Measurements from ENCODE around the gene RORB.

DNA sequence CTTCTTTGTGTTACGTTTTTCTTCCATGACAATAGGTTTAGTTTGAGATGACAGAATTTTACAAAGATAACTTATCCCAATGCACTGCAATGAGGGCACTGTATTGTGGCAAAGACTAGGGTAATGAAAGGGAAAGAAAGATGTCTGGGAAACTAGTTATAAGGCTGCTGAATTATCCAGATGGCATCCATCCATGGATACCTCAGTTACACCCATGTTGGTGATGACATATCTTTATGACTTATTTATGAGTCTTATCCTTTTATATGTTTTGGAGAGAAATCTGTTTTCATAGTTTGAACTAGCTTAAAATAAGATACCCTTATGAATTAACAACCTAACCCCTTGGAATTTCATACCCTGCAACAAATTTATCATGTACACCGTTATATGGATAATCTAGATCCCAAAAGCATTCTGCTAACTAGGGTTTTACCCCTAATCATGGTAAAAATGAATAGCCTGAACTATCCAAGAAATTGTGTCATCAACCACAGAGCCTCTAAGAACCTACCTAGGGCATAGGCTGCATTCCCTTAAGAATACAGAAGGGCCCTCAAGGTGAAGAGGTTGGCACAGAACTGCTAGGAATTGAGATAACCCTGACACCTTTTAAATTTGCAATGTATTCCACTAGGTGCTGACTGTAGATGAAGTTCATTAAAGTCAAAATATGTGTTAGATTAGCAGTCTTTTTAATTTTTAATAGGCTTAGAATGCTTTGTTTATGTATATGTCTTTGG is 49.5 kb upstream of the RORB start:
- TF ChIP-seq, protein P1, sequence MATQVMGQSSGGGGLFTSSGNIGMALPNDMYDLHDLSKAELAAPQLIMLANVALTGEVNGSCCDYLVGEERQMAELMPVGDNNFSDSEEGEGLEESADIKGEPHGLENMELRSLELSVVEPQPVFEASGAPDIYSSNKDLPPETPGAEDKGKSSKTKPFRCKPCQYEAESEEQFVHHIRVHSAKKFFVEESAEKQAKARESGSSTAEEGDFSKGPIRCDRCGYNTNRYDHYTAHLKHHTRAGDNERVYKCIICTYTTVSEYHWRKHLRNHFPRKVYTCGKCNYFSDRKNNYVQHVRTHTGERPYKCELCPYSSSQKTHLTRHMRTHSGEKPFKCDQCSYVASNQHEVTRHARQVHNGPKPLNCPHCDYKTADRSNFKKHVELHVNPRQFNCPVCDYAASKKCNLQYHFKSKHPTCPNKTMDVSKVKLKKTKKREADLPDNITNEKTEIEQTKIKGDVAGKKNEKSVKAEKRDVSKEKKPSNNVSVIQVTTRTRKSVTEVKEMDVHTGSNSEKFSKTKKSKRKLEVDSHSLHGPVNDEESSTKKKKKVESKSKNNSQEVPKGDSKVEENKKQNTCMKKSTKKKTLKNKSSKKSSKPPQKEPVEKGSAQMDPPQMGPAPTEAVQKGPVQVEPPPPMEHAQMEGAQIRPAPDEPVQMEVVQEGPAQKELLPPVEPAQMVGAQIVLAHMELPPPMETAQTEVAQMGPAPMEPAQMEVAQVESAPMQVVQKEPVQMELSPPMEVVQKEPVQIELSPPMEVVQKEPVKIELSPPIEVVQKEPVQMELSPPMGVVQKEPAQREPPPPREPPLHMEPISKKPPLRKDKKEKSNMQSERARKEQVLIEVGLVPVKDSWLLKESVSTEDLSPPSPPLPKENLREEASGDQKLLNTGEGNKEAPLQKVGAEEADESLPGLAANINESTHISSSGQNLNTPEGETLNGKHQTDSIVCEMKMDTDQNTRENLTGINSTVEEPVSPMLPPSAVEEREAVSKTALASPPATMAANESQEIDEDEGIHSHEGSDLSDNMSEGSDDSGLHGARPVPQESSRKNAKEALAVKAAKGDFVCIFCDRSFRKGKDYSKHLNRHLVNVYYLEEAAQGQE (IDR thresholded peaks at IDR 0.05; ENCODE audit: insufficient read depth in 1 of 2, low read depth in 2 of 2, low read length in 1 of 2), result no peak
- TF ChIP-seq, protein P2, sequence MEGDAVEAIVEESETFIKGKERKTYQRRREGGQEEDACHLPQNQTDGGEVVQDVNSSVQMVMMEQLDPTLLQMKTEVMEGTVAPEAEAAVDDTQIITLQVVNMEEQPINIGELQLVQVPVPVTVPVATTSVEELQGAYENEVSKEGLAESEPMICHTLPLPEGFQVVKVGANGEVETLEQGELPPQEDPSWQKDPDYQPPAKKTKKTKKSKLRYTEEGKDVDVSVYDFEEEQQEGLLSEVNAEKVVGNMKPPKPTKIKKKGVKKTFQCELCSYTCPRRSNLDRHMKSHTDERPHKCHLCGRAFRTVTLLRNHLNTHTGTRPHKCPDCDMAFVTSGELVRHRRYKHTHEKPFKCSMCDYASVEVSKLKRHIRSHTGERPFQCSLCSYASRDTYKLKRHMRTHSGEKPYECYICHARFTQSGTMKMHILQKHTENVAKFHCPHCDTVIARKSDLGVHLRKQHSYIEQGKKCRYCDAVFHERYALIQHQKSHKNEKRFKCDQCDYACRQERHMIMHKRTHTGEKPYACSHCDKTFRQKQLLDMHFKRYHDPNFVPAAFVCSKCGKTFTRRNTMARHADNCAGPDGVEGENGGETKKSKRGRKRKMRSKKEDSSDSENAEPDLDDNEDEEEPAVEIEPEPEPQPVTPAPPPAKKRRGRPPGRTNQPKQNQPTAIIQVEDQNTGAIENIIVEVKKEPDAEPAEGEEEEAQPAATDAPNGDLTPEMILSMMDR (IDR thresholded peaks at IDR 0.05), result no peak
- TF ChIP-seq SIN3A (IDR thresholded peaks at IDR 0.05; ENCODE audit: borderline replicate concordance, insufficient read depth, low read depth, low read length), result no peak

Data from Panc1 (cell line).